WERI-Rb-1 (cell line): ENCODE results near the gene B3GNT7.

Experiments used
- DNase-seq: peaks from one replicate; pipeline ENCODE4 v3.0.0-alpha.2; 2020
- H3K27ac ChIP-seq: fragments of 250-450 bp; sonication (Bioruptor Pico); 2 replicates; pipeline ENCODE4 v1.5.1; 2020; ENCODE audit warnings: mild to moderate bottlenecking, moderate library complexity
- H3K27me3 ChIP-seq: fragments of 250-450 bp; sonication (Bioruptor Pico); 2 replicates; pipeline ENCODE4 v1.5.1; 2021; ENCODE audit warnings: mild to moderate bottlenecking, low read depth, moderate library complexity; ENCODE audit not compliant: insufficient read depth, severe bottlenecking
- H3K36me3 ChIP-seq: fragments of 250-450 bp; sonication (Bioruptor Pico); 2 replicates; pipeline ENCODE4 v1.5.1; 2020; ENCODE audit warnings: mild to moderate bottlenecking, moderate library complexity
- H3K4me3 ChIP-seq: 2 replicates; pipeline ENCODE4 v1.5.1; 2011; ENCODE audit warnings: low read depth, mild to moderate bottlenecking, control low read depth, low read length
- H3K9me3 ChIP-seq: fragments of 250-450 bp; sonication (Bioruptor Pico); 2 replicates; pipeline ENCODE4 v1.5.1; 2021; ENCODE audit warnings: mild to moderate bottlenecking, moderate library complexity; ENCODE audit not compliant: severe bottlenecking
- CTCF ChIP-seq: IDR thresholded peaks from 2 replicates; pipeline ENCODE4 v1.5.1; 2011; ENCODE audit warnings: low read depth, mild to moderate bottlenecking, control low read depth, inconsistent platforms, low read length

B3GNT7 gene

GRCh38 chr2:231409776-231410175, 14.3 kb downstream of the B3GNT7 start:
- no peaks in the 10 kb centered on the region for H3K27me3 ChIP-seq
- TF ChIP-seq CTCF, result no peak
- H3K36me3 ChIP-seq, result no peaks in the 10 kb centered on the region
- H3K4me3 ChIP-seq, result no peak overlapping the region
- H3K9me3 ChIP-seq, result peaks cover 7% of the 10 kb centered on the region
- H3K27ac ChIP-seq, result no peak overlapping the region
- no peak for DNase-seq

- Histone ChIP-seq H3K27me3 (no peaks in the 10 kb centered on the region), H3K4me3 (no peak overlapping the region), H3K9me3 (peaks cover 7% of the 10 kb centered on the region), H3K27ac (no peak overlapping the region), H3K36me3 (no peaks in the 10 kb centered on the region)
- TF ChIP-seq CTCF, result peak; percentile 70
- DNase-seq, result peak; percentile 28
These were observed 14.9 kb downstream of the B3GNT7 start for GRCh38 chr2:231410293-231411004.

GRCh38 chr2:231411237-231411636, 15.7 kb downstream of the B3GNT7 start:
- Histone ChIP-seq H3K27me3 (no peaks in the 10 kb centered on the region), H3K9me3 (peaks cover 7% of the 10 kb centered on the region), H3K27ac (no peak overlapping the region), H3K36me3 (no peaks in the 10 kb centered on the region), H3K4me3 (no peak overlapping the region)
- TF ChIP-seq CTCF, result no peak
- no peak for DNase-seq

- Histone ChIP-seq H3K36me3 (no peaks in the 10 kb centered on the region), H3K27me3 (no peaks in the 10 kb centered on the region), H3K4me3 (peak overlapping the region; percentile 62), H3K9me3 (peaks cover 7% of the 10 kb centered on the region), H3K27ac (no peak overlapping the region; the same call in 1 of the 2 replicates)
- peak; percentile 92 for DNase-seq
- TF ChIP-seq CTCF, result peak; percentile 94
These were observed 16.5 kb downstream of the B3GNT7 start for GRCh38 chr2:231411831-231412617.

GRCh38 chr2:231412618-231412963, 17.1 kb downstream of the B3GNT7 start:
- no peak for DNase-seq
- H3K36me3 ChIP-seq, result no peaks in the 10 kb centered on the region
- H3K9me3 ChIP-seq, result peaks cover 7% of the 10 kb centered on the region
- no peaks in the 10 kb centered on the region for H3K27me3 ChIP-seq
- H3K4me3 ChIP-seq, result peak overlapping the region; percentile 62; the same call in 1 of the 2 replicates
- TF ChIP-seq CTCF, result no peak
- peak overlapping the region; percentile 38; the same call in 1 of the 2 replicates for H3K27ac ChIP-seq
